Measurements from ENCODE around the gene NAA60.

DNA sequence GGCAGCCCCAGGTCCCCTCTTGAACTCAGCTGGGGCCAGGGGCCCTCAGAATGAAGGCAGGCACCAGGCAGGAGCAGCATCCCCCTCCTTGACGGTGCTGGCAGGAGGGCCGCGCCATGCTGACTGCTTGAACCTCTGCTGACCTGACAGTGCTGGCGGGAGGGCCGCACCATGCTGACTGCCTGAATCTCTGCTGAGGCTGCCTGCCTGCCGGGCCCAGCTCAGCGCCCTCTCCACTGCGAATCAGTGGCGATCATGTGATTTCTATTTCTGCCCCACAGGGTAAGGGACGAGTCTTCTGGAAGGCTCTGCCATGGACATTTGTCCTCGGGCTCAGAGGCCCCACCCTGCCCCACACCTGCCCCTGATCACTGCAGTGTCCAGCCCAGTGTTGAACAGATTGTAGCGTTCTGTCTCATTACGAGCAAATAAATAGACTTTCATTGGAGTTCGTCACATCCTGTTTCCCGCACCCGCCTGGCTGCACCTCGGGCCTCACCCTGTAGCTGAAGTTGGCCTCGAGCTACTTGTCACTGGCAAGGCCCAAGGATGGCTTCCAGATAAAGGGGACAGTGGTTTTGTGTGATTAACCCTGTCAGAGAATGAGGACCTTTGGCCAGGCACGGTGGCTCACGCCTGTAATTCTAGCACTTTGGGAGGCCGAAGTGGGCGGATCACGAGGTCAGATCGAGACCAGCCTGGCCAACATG is 43.2 kb downstream of the NAA60 start:
- TF ChIP-seq POLR2A (IDR thresholded peaks at IDR 0.05), result no peak
- TF ChIP-seq, protein P1, sequence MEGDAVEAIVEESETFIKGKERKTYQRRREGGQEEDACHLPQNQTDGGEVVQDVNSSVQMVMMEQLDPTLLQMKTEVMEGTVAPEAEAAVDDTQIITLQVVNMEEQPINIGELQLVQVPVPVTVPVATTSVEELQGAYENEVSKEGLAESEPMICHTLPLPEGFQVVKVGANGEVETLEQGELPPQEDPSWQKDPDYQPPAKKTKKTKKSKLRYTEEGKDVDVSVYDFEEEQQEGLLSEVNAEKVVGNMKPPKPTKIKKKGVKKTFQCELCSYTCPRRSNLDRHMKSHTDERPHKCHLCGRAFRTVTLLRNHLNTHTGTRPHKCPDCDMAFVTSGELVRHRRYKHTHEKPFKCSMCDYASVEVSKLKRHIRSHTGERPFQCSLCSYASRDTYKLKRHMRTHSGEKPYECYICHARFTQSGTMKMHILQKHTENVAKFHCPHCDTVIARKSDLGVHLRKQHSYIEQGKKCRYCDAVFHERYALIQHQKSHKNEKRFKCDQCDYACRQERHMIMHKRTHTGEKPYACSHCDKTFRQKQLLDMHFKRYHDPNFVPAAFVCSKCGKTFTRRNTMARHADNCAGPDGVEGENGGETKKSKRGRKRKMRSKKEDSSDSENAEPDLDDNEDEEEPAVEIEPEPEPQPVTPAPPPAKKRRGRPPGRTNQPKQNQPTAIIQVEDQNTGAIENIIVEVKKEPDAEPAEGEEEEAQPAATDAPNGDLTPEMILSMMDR (IDR thresholded peaks at IDR 0.05), result no peak
